Thymus (tissue), 11 donors: ENCODE data around the gene PLEKHG3. TPM values are rescaled to one million over a fixed set of nuclear protein-coding genes. Genes with fewer than 3 reads are reported as not detected.

Experiments used
- DNase-seq, 9 donors: peaks; one replicate each; pipeline ENCODE4 v3.0.0-alpha.2; 2013; ENCODE audit warnings: low spot score in 9 of 9, low read depth in 6 of 9, missing footprints in 1 of 9
- H3K27ac ChIP-seq, 2 donors: one replicate each; pipeline ENCODE4 v1.5.1; 2013; ENCODE audit warnings: control low read depth in 1 of 2, low read depth in 1 of 2, low read length in 1 of 2, mild to moderate bottlenecking in 1 of 2, moderate library complexity in 1 of 2
- H3K27me3 ChIP-seq, 2 donors: one replicate each; pipeline ENCODE4 v1.5.1; 2013; ENCODE audit warnings: low read length in 1 of 2; ENCODE audit not compliant: control insufficient read depth in 2 of 2, insufficient read depth in 1 of 2
- H3K36me3 ChIP-seq, 2 donors: one replicate each; pipeline ENCODE4 v1.5.1; 2013; ENCODE audit warnings: low read length in 1 of 2, mild to moderate bottlenecking in 1 of 2, moderate library complexity in 1 of 2; ENCODE audit not compliant: control insufficient read depth in 2 of 2, insufficient read depth in 2 of 2
- H3K4me1 ChIP-seq, 2 donors: one replicate each; pipeline ENCODE4 v1.5.1; 2013; ENCODE audit warnings: low read length in 2 of 2; ENCODE audit not compliant: control insufficient read depth in 2 of 2, insufficient read depth in 2 of 2
- H3K4me3 ChIP-seq, 2 donors: one replicate each; pipeline ENCODE4 v1.5.1; 2013; ENCODE audit warnings: low read length in 2 of 2, control low read depth in 1 of 2, mild to moderate bottlenecking in 1 of 2
- H3K9me3 ChIP-seq, 2 donors: one replicate each; pipeline ENCODE4 v1.5.1; 2013; ENCODE audit warnings: low read length in 1 of 2, mild to moderate bottlenecking in 1 of 2; ENCODE audit not compliant: control insufficient read depth in 2 of 2, insufficient read depth in 1 of 2
- WGBS: extraction: QIAGEN DNeasy Blood & Tissue Kit; methylation state at CpG from one replicate; pipeline ENCODE4 v1.1.7; 2013; 5-methylcytosine and 5-hydroxymethylcytosine counted together
- polyA plus RNA-seq: library from polyadenylated mRNA; stranded (reverse); fragments of 200-250 nt; gene quantifications from one replicate; pipeline ENCODE4 v1.2.3, GENCODE V29; 2013
- total RNA-seq: library from RNA; stranded (reverse); fragments of 120-200 nt; gene quantifications from one replicate; pipeline ENCODE4 v1.2.4, GENCODE V29; 2013
- donor health status: healthy.

The PLEKHG3 gene
- total and polyA plus RNA-seq, 2 donors = 7.7 to 8.5 TPM

DNA sequence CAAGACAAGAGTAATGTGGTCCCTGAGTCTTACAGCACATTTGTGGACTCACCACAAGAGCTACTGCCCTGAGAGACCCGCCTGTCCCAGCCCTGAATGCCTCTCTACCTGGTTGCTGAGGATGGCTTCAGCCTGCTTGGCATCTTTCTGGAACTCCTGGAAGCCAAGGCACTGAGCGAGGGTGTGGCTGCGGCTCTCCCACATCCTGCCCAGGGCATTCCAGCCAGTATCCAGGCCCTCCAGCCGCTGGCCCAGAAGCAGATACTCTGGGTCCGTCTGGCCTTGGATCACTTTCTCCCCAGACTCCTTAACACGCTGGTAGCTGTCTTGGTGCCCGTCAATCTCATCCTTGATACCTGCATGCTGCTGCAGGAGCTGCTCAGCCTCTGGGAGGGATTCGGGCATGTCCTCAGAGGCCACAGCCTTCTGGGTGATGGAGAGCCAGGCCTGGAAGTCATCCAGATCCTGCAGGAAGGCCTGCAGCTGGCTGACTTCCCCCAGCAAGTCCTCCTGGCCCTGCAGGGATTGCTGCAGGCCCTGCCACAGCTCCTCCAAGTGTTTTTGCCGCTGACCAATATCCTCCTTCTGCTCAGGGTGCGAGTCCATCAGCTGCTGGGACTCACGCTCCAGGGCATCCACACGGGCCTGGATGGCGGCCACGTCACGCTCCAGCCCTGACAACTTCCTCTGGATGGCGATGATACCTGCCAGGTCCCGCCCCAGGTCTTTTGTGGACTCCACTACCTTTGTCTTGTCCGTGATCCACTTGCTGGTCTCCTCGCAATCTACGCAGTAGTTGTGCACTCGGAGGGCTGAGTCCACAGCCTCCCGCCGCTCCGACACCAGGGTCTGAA is 82.3 kb downstream of the PLEKHG3 start:
- no peak for DNase-seq
- Histone ChIP-seq H3K4me1 (no peaks in the 10 kb centered on the region), H3K27ac (no peak overlapping the region), H3K36me3 (no peaks in the 10 kb centered on the region), H3K4me3 (no peak overlapping the region), H3K9me3 (no peaks in the 10 kb centered on the region), H3K27me3 (no peaks in the 10 kb centered on the region)
- 95% methylated on average over 24 of the region's 24 CpGs for WGBS

GRCh38 chr14:64787619-64788018 is 83.4 kb downstream of the PLEKHG3 start:
- no peaks in the 10 kb centered on the region for H3K4me1 ChIP-seq
- H3K36me3 ChIP-seq = no peaks in the 10 kb centered on the region
- H3K27me3 ChIP-seq = no peaks in the 10 kb centered on the region
- no peak for DNase-seq
- no peak overlapping the region for H3K4me3 ChIP-seq
- WGBS = 97% methylated on average over 6 of the region's 6 CpGs
- H3K9me3 ChIP-seq = no peaks in the 10 kb centered on the region
- no peak overlapping the region for H3K27ac ChIP-seq

DNA sequence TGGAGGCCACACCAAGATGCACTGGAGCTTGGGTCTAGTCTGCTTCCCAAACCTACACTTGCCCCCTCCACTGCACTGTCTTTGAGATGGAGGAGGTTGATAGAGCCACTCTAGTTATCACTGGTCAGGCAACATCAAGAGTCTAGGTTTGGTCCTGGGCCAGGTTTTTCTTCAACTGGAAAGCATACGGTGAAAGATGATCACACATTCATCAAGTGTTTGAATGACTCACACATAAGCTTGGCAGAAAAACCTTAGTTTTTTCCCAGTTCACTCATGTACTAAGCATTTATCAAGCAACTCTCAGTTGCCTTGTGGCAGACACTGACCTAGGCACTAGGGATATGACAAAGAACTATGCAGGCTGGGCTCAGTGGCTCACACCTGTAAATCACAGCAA is 84.5 kb downstream of the PLEKHG3 start:
- Histone ChIP-seq H3K4me3 (no peak overlapping the region), H3K9me3 (no peaks in the 10 kb centered on the region), H3K27me3 (no peaks in the 10 kb centered on the region), H3K36me3 (no peaks in the 10 kb centered on the region), H3K4me1 (no peaks in the 10 kb centered on the region), H3K27ac (no peak overlapping the region)
- WGBS = 88% methylated on average over 1 of the region's 1 CpG
- DNase-seq = peak in 1 of 9 donors; percentile 21

DNA sequence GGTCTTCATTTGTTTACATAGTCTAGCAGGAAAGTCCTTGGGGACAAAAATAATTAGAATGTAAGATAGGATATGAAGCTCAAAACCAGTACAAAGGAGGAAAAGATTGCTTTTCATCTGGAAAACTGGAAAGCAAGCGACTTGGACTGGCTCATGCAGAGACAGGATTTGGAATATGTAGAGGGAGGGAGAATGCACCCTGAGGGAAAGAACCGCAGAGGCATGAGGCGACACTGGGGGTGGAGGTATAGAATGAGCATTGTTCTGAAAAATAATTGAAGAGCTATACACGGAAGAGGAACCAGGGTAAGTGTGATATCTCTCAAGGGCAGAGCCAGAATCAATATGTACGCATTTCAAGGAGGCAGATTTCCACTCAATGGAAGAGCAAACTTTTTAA is 85.5 kb downstream of the PLEKHG3 start:
- Histone ChIP-seq H3K27me3 (no peaks in the 10 kb centered on the region), H3K27ac (no peak overlapping the region), H3K4me3 (no peak overlapping the region), H3K9me3 (no peaks in the 10 kb centered on the region), H3K4me1 (no peaks in the 10 kb centered on the region), H3K36me3 (no peaks in the 10 kb centered on the region)
- WGBS = 94% methylated on average over 5 of the region's 5 CpGs
- DNase-seq = no peak

- 84% methylated on average over 6 of the region's 6 CpGs for WGBS
- H3K4me3 ChIP-seq = no peak overlapping the region
- DNase-seq = no peak
- H3K36me3 ChIP-seq = no peaks in the 10 kb centered on the region
- no peaks in the 10 kb centered on the region for H3K9me3 ChIP-seq
- H3K4me1 ChIP-seq = no peaks in the 10 kb centered on the region
- no peak overlapping the region for H3K27ac ChIP-seq
- no peaks in the 10 kb centered on the region for H3K27me3 ChIP-seq
Measured at GRCh38 chr14:64790478-64790877, 86.3 kb downstream of the PLEKHG3 start.

DNA sequence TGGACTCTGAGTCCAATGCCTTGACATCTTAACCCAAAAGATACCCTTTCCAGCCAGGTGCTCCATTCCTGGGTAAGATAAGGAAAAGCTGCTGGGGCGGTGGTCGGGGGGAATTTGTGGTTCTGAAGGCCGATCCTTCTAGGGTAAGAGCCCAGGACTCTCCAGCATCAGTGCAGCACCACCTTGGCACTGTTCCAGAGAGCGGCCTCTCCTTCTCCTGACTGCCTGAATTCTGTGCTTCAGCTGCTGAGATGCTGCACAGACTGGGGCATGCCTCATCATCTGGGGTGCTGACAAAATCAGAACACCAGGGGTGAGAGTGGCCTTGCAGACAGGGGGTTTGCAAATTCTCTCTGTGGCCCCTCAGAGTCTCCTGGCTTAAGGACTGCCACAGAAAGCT is 88.0 kb downstream of the PLEKHG3 start:
- no peak for DNase-seq
- H3K4me1 ChIP-seq = no peaks in the 10 kb centered on the region
- H3K4me3 ChIP-seq = no peak overlapping the region
- no peak overlapping the region for H3K27ac ChIP-seq
- H3K36me3 ChIP-seq = no peaks in the 10 kb centered on the region
- H3K27me3 ChIP-seq = no peaks in the 10 kb centered on the region
- WGBS = 93% methylated on average over 4 of the region's 4 CpGs
- H3K9me3 ChIP-seq = no peaks in the 10 kb centered on the region

DNA sequence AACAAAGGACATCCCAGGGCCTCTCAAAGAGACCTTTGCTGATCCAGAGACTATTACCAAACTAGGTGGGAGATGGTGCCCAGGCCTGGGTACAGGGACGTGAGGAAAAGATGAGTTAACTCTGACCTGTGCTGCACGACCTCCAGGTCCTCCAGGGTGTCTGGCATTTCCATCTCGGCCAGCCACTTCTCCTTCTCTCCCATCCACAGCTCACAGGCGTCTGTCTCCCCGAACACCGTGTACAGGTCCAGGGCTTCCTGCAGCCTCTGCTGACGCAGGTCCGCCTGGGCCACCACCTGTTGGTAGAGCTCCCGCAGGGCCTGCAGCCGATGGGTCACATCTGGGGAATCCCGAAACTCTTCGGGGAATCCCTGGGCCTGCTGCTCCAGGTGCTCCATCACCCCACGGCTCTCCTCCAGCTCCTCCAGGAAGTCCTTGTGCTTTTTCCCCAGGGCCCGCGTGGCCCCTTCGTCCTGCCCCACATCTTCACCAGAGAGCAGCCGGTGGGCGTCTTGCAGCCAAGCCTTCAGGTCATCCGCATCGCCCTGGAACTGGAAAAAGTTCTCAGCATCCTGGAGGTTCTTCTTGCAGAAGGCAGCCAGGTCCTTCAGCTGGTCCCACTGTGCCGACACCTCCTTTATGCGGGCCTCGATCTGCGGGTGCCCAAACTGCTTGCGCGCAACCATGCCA is 88.8 kb downstream of the PLEKHG3 start:
- no peaks in the 10 kb centered on the region for H3K36me3 ChIP-seq
- no peaks in the 10 kb centered on the region for H3K27me3 ChIP-seq
- no peaks in the 10 kb centered on the region for H3K9me3 ChIP-seq
- no peak overlapping the region for H3K4me3 ChIP-seq
- 96% methylated on average over 26 of the region's 26 CpGs for WGBS
- no peak overlapping the region for H3K27ac ChIP-seq
- no peaks in the 10 kb centered on the region for H3K4me1 ChIP-seq
- no peak for DNase-seq

- no peaks in the 10 kb centered on the region for H3K9me3 ChIP-seq
- H3K4me1 ChIP-seq = no peaks in the 10 kb centered on the region
- H3K27me3 ChIP-seq = peaks cover 0 to 2% of the 10 kb centered on the region in 2 donors
- H3K36me3 ChIP-seq = no peaks in the 10 kb centered on the region
- no peak for DNase-seq
- no peak overlapping the region for H3K27ac ChIP-seq
- H3K4me3 ChIP-seq = no peak overlapping the region
- WGBS = 98% methylated on average over 16 of the region's 16 CpGs
Measured at GRCh38 chr14:64795211-64795610, 91.0 kb downstream of the PLEKHG3 start.

DNA sequence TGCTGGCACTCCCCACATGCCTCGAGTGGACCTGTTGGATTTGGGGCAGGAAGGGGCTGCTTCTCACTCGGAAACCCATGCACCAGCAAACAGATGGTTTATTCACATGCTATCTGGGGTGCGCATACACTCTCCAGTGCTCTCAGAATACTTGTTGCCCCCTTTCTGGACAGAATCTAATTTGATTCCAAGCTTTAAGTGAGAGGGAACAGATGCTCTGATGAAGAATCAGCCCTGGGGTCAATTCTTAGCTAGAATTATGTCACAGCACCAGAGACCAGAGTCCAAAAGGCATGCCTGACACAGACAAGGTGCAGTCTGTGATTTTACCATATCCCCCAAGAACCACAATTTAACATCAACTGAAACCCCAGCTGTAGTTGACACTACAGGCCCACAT is 91.7 kb downstream of the PLEKHG3 start:
- no peak for DNase-seq
- no peaks in the 10 kb centered on the region for H3K9me3 ChIP-seq
- no peak overlapping the region for H3K4me3 ChIP-seq
- no peak overlapping the region for H3K27ac ChIP-seq
- WGBS = 92% methylated on average over 3 of the region's 3 CpGs
- peaks cover 0 to 2% of the 10 kb centered on the region in 2 donors for H3K27me3 ChIP-seq
- no peaks in the 10 kb centered on the region for H3K4me1 ChIP-seq
- no peaks in the 10 kb centered on the region for H3K36me3 ChIP-seq
